ENCODE data around the gene DAPL1. TPM values are rescaled to one million over a fixed set of nuclear protein-coding genes. Genes with fewer than 3 reads are reported as not detected.
A peak's percentile ranks its signal among the peaks of the same experiment; 100 is the strongest.
"Not testable (repeated sequence)": the region's sequence is repeated elsewhere in the genome, so short reads cannot be mapped to it uniquely, and the experiment has no call there.

Gene DAPL1
- total RNA-seq, 1 donor from 2014 or later: 3.5 TPM

DNA sequence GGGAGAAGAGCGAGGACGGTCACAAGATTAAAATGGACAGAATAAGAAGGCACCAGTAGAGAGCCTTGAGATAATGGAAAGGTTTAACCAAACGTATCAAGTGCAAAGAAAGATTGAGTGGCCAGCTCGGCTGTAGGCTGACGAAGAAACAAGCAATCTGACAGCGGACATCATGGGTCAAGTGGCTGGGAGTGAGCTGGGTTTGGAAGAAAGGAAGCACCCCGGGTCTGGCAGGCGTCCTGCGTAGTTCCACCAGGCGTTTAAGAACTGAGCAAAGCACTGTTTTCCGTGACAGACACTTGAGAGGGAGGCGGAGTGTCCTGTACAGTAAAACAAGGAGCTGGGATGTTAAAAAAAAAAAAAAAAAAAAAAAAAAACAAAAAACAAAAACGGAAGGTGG lies 27.1 kb downstream of the DAPL1 start:
- DNase-seq: no peak

DNA sequence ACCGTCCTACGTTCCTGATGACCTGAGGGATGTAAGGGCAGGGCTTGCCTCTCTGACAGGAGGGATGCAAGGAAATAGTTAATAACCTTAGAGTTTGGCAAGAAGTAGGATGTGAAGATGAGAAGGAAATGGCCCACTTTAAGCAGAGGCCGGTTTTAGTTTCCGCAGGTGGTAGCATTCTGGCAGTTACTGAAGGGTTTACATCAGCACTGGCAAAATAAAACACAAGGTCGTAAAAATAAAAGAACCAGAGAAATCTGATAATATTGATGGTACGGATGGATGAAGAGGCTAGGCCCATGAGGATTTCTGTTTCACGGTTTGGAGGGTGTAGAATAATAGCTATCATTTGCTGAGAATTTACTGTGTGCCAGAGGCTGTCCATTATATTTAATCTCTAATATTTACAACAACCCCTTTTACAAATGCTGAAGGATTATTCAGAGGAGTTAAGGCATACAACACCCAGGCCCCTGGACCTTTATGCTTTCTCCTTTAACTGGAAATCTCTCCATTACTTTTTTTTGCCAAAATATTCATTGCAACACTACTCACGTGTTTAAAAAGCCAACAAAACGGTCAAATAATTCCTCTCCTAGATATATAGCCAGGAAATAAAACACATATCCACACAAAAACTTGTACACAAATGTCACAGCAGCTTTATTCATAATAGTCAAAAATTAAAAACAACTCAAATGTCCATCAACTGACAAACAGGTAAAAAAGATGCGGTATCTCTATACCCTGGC lies 28.5 kb downstream of the DAPL1 start:
- no peak for DNase-seq

DNA sequence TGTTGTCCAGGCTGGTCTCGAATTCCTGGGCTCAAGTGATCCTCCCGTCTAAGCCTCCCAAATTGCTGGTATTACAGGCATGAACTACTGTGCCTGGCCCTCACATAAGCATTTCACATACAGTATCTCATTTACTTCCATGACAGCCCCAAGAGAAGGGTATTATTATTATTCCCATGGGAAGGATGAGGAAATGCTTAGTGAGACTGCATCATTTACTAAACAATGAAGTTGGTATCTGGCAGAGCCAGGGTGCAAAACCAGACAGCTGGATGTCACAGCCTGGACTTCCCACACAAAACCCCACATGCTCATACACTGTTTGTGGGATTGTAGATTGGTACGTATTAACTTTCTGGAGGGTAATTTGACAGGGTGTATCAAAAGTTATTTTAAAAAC lies 29.9 kb downstream of the DAPL1 start:
- no peak for DNase-seq

DNA sequence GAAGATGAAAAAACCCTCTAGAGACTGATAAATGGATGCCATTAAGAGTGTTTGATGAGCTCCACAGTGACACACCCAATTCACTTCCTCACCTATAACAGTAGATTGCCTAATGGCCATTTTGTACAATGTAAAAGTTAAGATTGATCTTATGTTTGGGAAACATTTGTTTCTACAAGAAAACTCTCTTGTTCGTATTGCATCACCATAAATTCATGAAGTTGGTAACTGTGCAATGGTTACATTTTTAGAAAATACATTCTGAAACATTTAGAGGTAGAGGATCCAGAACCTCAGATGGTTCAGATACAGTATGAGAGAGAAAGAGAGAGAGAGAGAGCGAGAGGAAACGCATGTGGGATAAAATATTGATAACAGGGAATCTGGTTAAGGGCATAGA lies 31.8 kb downstream of the DAPL1 start:
- no peak for DNase-seq

DNA sequence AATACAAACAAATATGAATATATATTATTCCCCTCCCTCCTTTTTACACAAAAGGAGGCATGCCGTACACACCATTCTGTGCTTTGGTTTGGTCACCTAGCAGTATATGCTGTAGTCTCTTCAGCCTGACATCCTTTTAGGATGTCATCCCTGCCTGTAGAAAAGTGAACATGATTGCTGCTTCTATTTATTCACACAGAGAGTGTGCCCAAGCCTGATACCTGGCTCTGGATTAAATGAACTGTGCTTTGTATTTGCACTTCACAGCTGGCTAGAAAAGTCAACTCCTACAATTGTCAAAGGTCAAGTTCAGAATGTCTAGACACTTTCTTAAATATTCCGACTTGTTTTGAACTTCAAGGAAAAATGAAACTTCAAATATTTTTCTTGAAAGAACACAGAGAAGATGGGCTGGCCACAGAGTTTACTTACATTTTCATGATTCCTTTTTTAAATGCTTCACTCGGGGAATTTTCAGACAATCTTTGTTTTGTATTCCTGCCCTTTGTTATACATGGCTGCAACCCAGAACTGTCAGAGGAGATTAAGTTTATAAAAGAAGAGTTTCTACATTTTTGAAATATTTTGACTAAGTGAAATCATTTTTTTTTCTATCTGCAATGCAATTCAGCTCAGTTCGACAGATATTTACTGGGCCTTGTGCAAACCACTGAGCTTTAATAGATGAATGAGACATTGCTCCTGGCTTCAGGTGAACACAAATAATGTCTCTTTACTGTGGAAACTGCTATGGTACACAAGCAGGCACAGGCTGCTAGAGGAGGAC lies 33.5 kb downstream of the DAPL1 start:
- peak; percentile 37 for DNase-seq

DNA sequence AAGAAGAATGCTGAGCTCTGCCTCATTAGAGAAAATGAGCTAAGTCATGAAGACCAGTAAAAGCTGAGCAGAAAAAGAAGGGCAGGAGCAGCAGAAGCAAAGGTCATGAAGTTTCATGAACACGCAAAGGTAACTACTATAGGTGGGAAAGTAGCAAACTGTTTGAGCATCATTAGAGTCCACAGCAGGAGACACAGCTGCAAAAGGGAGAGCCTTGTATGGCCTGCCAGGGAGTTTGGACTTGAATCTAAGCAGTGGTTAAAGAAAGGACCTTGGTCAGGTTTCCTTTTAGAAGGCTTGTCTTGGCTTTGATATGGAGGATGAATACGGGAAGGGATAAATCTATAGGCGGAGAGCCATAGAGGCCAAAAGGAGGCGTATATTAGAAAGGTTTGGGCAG lies 34.0 kb downstream of the DAPL1 start:
- DNase-seq: no peak

DNA sequence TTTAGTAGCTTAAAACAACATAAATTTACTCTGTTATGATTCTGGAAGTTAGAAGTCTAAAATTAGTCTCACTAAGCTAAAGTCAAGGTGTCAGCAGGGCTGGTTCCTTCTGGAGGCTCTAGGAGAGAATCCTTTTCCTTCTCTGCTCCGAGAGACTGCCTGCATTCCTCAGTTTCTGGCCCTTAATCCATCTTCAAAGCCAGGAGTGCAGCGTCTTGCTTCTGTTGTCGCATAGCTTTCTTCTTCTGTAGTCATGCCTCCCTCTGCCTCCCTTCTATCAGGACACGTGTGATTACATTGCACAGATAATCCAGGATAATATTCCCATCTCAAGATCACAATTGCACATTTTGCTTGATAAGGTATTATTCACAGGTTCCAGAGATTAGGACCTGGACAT lies 35.1 kb downstream of the DAPL1 start:
- no peak for DNase-seq

DNA sequence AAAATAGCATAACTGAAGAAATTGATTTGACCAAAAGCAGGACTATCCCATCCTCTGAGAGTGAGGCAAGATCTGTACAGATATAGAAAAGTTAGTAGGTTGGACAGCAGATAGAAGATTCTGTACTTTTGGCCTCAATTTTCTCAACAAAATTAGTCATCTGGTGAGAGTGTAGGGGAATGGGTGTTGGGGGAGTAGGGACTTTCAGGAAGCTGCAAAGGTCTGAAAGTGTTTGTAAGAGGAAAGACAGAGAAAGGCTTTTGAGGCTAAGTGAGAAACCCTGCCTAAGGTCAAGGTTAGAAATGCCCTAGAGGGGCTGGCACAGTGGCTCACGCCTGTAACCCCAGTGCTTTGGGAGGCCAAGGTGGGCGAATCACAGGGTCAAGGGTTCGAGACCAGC lies 40.3 kb downstream of the DAPL1 start:
- DNase-seq: no peak

DNA sequence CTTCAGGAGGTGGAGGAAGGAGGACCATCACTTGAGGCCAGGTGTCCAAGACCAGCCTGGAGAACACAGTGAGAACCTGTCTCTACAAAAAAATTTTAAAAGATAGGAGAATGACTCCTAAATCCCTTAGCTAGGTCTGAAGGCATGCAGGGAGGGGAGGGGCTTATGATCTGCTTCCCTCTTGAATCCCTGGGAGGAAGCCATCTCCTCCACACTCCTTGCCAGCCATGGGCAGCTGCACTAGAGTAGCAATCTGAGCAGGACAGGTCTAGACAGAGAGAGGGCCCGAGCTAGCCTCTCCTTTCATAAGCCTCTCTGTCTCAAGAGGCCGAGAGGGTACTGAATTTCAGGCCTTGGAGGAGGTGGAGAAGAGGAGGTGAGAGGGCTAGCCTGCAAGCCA lies 42.5 kb downstream of the DAPL1 start:
- no peak for DNase-seq

DNA sequence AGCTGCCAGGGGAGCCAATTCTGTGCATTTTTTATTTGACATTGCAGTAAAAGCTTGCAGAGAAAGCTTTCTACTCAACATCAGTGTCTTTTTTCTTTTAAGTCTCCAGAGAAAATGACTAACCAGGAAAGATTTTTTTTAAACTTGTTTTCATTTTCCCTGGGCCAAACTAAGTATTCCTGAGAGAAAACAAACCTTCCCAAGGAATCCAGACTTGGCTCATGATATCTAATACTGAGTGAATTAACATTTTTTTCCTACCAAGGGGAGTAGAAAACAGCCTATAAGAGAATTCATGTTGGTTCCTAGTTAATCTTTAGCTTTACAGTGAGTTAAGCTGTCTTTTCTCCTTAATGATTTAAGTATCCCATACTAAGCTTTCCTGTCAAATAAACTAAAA lies 46.7 kb downstream of the DAPL1 start:
- peak; percentile 54 for DNase-seq

DNA sequence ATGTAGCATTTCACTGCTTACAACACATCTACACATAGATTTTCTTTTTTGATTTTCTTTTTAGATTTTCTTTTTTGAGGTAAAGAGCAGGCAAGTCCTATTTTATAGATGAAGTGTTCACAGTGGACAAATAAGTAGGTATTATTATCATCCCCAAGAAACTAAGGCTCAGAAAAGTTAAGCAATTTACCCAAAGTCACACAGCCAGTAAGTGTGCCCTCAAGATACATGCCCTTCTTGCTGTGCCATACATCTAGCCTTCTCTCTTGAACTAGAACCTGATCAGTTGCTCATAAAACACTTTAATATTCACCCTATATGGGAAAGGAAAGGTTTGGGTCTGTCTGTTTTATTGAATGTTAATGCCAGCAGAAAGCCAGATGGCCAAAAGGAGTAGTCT lies 50.3 kb downstream of the DAPL1 start:
- DNase-seq: no peak

DNA sequence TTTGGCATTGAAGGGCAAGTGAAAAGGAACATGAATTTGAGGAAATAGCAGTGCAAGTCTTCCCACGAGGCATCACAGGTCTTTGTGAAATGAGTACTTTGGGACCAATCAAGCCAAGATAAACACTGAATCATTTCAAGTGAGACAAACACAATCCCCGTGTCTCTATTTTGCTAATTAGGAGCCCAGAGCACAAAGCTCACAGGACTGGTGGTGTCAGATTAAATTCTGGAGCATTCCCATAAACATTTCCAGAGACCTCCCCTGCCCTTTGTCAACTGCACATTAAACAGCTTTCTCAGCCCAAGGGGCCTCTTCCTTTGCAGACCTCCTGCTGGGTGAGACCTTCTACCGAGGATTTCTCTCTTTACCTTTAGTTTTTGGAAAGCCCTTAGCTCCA lies 50.7 kb downstream of the DAPL1 start:
- peak; percentile 48 for DNase-seq

DNA sequence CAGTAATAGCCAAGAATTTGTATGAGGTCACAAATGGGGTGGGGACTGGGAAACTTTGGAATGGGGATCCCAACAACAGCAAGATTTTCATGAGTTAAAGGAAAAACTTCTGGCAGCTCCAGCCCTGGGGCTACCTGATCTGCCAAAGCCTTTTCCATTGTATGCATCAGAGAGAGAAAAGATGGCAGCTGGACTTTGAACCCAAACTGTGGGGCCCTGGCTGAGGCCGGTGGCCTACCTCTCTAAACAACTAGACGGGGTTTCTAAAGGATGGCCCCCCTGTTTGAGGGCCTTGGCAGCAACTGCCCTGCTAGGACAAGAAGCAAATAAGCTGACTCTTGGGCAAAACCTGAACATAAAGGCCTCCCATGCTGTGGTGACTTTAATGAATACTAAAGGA lies 52.4 kb downstream of the DAPL1 start:
- not testable (repeated sequence) for DNase-seq

DNA sequence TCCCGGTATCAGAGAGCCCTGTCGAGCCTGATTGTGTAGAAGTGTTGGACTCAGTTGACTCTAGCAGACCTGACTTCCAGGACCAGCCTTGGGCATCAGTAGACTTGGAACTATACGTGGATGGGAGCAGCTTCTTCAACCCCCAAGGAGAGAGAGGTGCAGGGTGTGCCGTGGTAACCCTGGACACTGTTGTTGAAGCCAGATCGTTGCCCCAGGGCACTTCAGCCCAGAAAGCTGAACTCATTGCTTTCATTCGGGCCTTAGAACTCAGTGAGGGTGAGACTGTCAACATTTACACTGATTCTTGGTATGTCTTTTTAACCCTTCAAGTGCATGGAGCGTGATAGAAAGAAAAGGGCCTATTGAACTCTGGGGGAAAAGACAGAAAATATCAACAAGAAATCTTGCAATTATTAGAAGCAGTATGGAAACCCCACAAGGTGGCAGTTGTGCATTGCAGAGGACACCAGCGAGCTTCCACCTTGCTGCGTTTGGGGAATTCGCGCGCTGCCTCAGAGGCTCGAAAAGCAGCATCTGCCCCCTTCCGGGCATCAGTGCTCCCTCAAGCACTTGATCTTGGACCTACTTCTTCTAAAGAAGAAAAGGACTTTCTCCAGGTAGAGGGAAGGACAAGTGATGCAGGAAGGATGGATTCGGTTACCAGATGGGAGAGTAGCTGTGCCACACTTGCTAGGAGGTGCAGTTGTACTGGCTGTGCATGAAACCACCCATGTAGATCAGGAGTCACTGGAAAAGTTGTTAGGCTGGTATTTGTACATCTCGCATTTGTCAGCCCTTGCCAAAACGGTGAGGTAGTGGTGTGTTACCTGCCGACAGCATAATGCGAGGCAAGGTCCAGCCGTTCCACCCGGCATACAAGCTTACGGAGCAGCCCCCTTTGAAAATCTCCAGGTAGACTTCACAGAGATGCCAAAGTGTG lies 53.2 kb downstream of the DAPL1 start:
- not testable (repeated sequence) for DNase-seq

DNA sequence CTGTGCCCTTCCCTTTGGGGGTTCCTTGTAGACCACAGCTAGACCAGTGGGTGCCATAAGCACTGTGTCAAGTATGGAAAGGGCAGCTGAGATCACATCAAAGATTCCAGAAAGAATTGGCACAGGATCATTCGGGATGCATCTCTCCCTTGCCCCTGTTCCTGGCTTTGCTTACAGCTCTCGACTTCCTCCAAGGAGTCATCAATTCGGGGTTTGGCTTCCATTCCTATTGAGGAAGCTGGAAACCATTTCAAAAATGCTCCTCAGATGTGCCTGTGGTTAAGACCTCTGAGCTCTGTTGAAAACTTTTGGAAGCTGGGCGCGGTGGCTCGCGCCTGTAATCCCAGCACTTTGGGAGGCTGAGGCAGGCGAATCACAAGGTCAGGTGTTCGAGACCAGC lies 65.1 kb downstream of the DAPL1 start:
- not testable (repeated sequence) for DNase-seq

DNA sequence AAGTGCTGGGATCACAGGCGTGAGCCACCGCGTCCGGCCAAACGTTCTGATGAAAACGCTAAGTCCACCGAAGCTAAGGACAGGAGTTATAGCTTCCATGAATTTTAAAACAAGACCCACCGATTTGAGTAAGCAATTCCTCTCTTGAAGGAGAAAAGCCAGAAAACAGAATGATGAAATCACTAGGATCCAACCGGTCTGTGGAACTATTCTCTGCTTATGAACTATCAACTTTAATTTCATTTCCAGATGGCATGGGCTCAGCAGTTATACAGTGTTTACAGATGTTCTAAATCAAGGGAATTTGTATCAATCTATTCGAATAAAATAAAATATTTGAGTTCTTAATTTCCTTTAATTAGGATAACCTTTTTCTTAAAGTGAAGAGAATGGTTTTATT lies 66.5 kb downstream of the DAPL1 start:
- DNase-seq: not testable (repeated sequence)

DNA sequence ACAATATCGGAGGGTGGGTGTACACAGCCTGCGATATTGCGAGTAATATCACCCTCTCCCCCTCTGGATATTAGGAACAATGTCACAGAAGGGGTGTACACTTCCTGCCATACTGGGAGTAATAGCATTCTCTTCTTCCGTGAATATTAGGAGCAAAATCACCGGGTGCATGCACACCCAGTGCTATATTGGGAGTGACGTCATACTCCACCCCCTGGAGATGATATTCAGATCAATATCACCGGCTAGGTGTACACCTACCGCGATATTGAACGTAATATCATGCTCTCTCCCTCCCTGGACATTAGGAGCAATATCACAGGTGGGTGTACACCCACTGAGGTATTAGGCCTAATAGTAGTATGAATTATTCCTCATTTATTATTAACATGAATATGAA lies 70.4 kb downstream of the DAPL1 start:
- not testable (repeated sequence) for DNase-seq

Other genes starting within 250 kb of the DAPL1 start
- 53.3 TPM for gene TANC1, start 173.3 kb downstream of the DAPL1 start, total RNA-seq

Data from tongue (tissue), 2 donors.